Sigmoid colon (tissue), 7 donors: ENCODE measurements around the gene CHRDL1. TPM values are rescaled to one million over a fixed set of nuclear protein-coding genes. Genes with fewer than 3 reads are reported as not detected.

Experiments
- DNase-seq: peaks from one replicate; pipeline ENCODE4 v3.0.0-alpha.2; 2019
- H3K27ac ChIP-seq, 4 donors: fragments of 200-600 bp; sonication (generic); one replicate each; pipeline ENCODE4 v1.5.1; 2016 to 2019; ENCODE audit warnings: mild to moderate bottlenecking in 1 of 4
- H3K27me3 ChIP-seq, 3 donors: fragments of 200-600 bp; sonication (generic); one replicate each; pipeline ENCODE4 v1.5.1; 2019; ENCODE audit warnings: mild to moderate bottlenecking in 1 of 3
- H3K36me3 ChIP-seq, 4 donors: fragments of 200-600 bp; sonication (generic); one replicate each; pipeline ENCODE4 v1.5.1; 2016 to 2019
- H3K4me1 ChIP-seq, 4 donors: fragments of 200-600 bp; sonication (generic); one replicate each; pipeline ENCODE4 v1.5.1; 2017 to 2019
- H3K4me3 ChIP-seq, 4 donors: fragments of 200-600 bp; sonication (generic); one replicate each; pipeline ENCODE4 v1.5.1; 2017 to 2019; ENCODE audit warnings: mild to moderate bottlenecking in 2 of 4, moderate library complexity in 1 of 4
- H3K9me3 ChIP-seq, 4 donors: fragments of 200-600 bp in 3 of 4; sonication (generic) in 3 of 4; one replicate each; pipeline versions ENCODE4 v1.5.1 to v1.6.1; 2013 to 2019
- EP300 ChIP-seq, 4 donors: sonication (generic); formaldehyde crosslinking; IDR thresholded peaks; one replicate each; pipeline ENCODE4 v1.6.1; 2017; ENCODE audit warnings: antibody characterized with exemption in 4 of 4
- POLR2A ChIP-seq, 2 donors: fragments of 450-650 bp; IDR thresholded peaks; one replicate each; pipeline ENCODE4 v1.6.1; 2016; ENCODE audit warnings: antibody characterized with exemption in 2 of 2, mild to moderate bottlenecking in 2 of 2, moderate library complexity in 2 of 2
- POLR2AphosphoS5 ChIP-seq, 4 donors: sonication (generic); formaldehyde crosslinking; IDR thresholded peaks; one replicate each; pipeline ENCODE4 v1.6.1; 2017; ENCODE audit warnings: antibody characterized with exemption in 4 of 4
- WGBS, 2 donors: extraction: QIAGEN DNeasy Blood & Tissue Kit; methylation state at CpG; one replicate each; pipeline ENCODE4 v1.1.7; 2013; 5-methylcytosine and 5-hydroxymethylcytosine counted together
- intact Hi-C: fragments of 100-400 bp; cut with DNase I; formaldehyde crosslinking; loops from one replicate; pipeline ENCODE4 v1.15.1; 2023
- polyA plus RNA-seq, 3 donors: library from polyadenylated mRNA; stranded (reverse); fragments of 200-250 nt; gene quantifications; one replicate each; pipeline ENCODE4 v1.2.3, GENCODE V29; 2013
- total RNA-seq, 4 donors: library from RNA; depleted of rRNA; stranded (reverse); fragments of >200 nt; gene quantifications; one replicate each; pipeline ENCODE4 v1.1.0, GENCODE V29; 2016
- TF ChIP-seq, protein P1 (sequence below), 4 experiments: fragments of 450-650 bp in 3 of 4; fragments of 200-600 bp in 1 of 4; IDR thresholded peaks; one replicate each; pipeline ENCODE4 v1.5.1; 2016 to 2019; ENCODE audit warnings: antibody characterized with exemption in 4 of 4, mild to moderate bottlenecking in 3 of 4, moderate library complexity in 2 of 4
- donor health status: healthy with polysubstance abuse.
- donor health status: Bipolar disorder and iron deficiency.
- donor health status: healthy.

Gene CHRDL1
- total and polyA plus RNA-seq, 7 donors, result 3.9 to 365 (median 113) TPM

GRCh38 chrX:110699109-110699508 lies 96.5 kb downstream of the CHRDL1 start:
- DNase-seq, result no peak
- H3K4me1 ChIP-seq, result peaks cover 0 to under 1% (median 0%) of the 10 kb centered on the region in 4 donors
- H3K4me3 ChIP-seq, result no peak overlapping the region
- intact Hi-C loops, result loop anchor here (5.0 to 10.0 kb wide), 2 partner anchors 93 to 146 kb away; no protein-coding TSS in a partner anchor
- no peaks in the 10 kb centered on the region for H3K27me3 ChIP-seq
- no peaks in the 10 kb centered on the region for H3K9me3 ChIP-seq
- no peak overlapping the region for H3K27ac ChIP-seq
- TF ChIP-seq POLR2A (IDR thresholded peaks at IDR 0.05) (no peak), EP300 (IDR thresholded peaks at IDR 0.05) (no peak), POLR2AphosphoS5 (IDR thresholded peaks at IDR 0.05) (no peak)
- TF ChIP-seq, protein P1, sequence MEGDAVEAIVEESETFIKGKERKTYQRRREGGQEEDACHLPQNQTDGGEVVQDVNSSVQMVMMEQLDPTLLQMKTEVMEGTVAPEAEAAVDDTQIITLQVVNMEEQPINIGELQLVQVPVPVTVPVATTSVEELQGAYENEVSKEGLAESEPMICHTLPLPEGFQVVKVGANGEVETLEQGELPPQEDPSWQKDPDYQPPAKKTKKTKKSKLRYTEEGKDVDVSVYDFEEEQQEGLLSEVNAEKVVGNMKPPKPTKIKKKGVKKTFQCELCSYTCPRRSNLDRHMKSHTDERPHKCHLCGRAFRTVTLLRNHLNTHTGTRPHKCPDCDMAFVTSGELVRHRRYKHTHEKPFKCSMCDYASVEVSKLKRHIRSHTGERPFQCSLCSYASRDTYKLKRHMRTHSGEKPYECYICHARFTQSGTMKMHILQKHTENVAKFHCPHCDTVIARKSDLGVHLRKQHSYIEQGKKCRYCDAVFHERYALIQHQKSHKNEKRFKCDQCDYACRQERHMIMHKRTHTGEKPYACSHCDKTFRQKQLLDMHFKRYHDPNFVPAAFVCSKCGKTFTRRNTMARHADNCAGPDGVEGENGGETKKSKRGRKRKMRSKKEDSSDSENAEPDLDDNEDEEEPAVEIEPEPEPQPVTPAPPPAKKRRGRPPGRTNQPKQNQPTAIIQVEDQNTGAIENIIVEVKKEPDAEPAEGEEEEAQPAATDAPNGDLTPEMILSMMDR (IDR thresholded peaks at IDR 0.05), result no peak
- H3K36me3 ChIP-seq, result no peaks in the 10 kb centered on the region

GRCh38 chrX:110698696-110699095 lies 96.9 kb downstream of the CHRDL1 start:
- Histone ChIP-seq H3K27ac (no peak overlapping the region), H3K36me3 (no peaks in the 10 kb centered on the region), H3K4me3 (no peak overlapping the region), H3K4me1 (peaks cover 0 to 4% (median 0%) of the 10 kb centered on the region in 4 donors), H3K9me3 (no peaks in the 10 kb centered on the region), H3K27me3 (no peaks in the 10 kb centered on the region)
- TF ChIP-seq EP300 (IDR thresholded peaks at IDR 0.05) (no peak), POLR2AphosphoS5 (IDR thresholded peaks at IDR 0.05) (no peak), POLR2A (IDR thresholded peaks at IDR 0.05) (no peak)
- TF ChIP-seq, protein P1 (IDR thresholded peaks at IDR 0.05), result no peak
- intact Hi-C loops, result loop anchor here (5.0 to 10.0 kb wide), 2 partner anchors 94 to 146 kb away; no protein-coding TSS in a partner anchor
- DNase-seq, result no peak

GRCh38 chrX:110692866-110693265 lies 102.8 kb downstream of the CHRDL1 start:
- TF ChIP-seq EP300 (IDR thresholded peaks at IDR 0.05) (no peak), POLR2AphosphoS5 (IDR thresholded peaks at IDR 0.05) (no peak)
- TF ChIP-seq, protein P1 (IDR thresholded peaks at IDR 0.05), result no peak

DNA sequence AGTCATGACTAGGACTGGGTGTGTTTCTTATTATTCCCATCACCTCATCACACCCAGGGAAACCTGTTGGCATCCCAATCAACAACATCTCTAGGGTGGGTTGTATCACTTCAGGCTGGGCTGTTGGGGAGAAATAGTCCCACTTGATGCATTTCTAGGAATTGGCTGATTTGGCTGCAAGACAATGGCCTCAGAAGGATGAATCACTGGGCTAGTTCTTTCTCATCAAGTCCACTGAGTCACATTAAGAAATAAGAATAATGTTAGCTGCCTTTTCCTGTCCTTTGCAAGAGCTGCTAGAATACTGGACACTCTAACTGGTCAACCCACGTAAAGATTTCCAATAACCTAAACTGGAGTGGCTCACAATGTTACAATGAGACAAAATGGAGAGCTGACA lies 104.2 kb downstream of the CHRDL1 start:
- no peak for TF ChIP-seq POLR2A (IDR thresholded peaks at IDR 0.05)
- TF ChIP-seq POLR2AphosphoS5 (IDR thresholded peaks at IDR 0.05), result no peak
- TF ChIP-seq EP300 (IDR thresholded peaks at IDR 0.05), result no peak
- TF ChIP-seq, protein P1 (IDR thresholded peaks at IDR 0.05), result no peak
- Histone ChIP-seq H3K4me1 (peaks cover 0 to 4% (median 0%) of the 10 kb centered on the region in 4 donors), H3K27me3 (no peaks in the 10 kb centered on the region), H3K36me3 (no peaks in the 10 kb centered on the region), H3K4me3 (no peak overlapping the region), H3K27ac (no peak overlapping the region), H3K9me3 (no peaks in the 10 kb centered on the region)
- intact Hi-C loops, result loop anchor here (10.0 kb wide), 1 partner anchor 153 kb away; no protein-coding TSS in a partner anchor
- no peak for DNase-seq
- WGBS, 2 donors, result 79 to 86% methylated on average over 1 of the region's 1 CpG

More at GRCh38 chrX:110692866-110693265, 102.8 kb downstream of the CHRDL1 start:
- intact Hi-C loops, result loop anchor here (10.0 kb wide), 1 partner anchor 152 kb away; no protein-coding TSS in a partner anchor
- no peaks in the 10 kb centered on the region for H3K27me3 ChIP-seq
- H3K27ac ChIP-seq, result peak overlapping the region in 1 of 4 donors; percentile 78
- 19 to 25% methylated on average over 4 of the region's 4 CpGs for WGBS, 2 donors
- no peaks in the 10 kb centered on the region for H3K36me3 ChIP-seq
- no peak overlapping the region for H3K4me3 ChIP-seq
- no peaks in the 10 kb centered on the region for H3K9me3 ChIP-seq
- H3K4me1 ChIP-seq, result peaks cover 0 to 4% (median 0%) of the 10 kb centered on the region in 4 donors
- no peak for DNase-seq

DNA sequence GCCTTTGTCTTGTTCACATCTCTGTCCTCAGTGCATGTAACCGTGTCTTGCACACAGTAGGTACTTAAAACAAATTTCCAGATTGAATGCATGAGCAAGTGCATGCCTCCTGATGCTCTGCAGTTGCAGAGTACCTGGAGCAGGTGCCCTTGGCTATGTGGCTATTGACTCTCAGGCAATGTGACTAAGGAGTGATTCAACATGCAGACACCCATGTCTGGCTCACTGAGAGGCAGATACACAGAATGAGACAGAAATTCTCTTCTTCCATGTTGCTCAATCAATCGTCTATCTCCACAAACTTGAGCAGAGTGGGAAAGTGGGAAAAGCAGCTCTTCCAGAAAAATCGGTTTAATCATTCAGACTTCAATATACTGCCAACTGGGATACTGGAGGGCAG lies 111.0 kb downstream of the CHRDL1 start:
- Histone ChIP-seq H3K4me3 (no peak overlapping the region), H3K9me3 (no peaks in the 10 kb centered on the region), H3K27me3 (no peaks in the 10 kb centered on the region), H3K27ac (no peak overlapping the region), H3K4me1 (no peaks in the 10 kb centered on the region), H3K36me3 (no peaks in the 10 kb centered on the region)
- 68 to 89% methylated on average over 3 of the region's 3 CpGs for WGBS, 2 donors
- no peak for DNase-seq
- intact Hi-C loops, result no loop called here
- TF ChIP-seq, protein P1 (IDR thresholded peaks at IDR 0.05), result no peak
- TF ChIP-seq POLR2A (IDR thresholded peaks at IDR 0.05) (no peak), EP300 (IDR thresholded peaks at IDR 0.05) (no peak), POLR2AphosphoS5 (IDR thresholded peaks at IDR 0.05) (no peak)
